ENCODE results near the gene CHSY1. TPM values are rescaled to one million over a fixed set of nuclear protein-coding genes. Genes with fewer than 3 reads are reported as not detected.

CHSY1 gene
- total and polyA plus RNA-seq, 2 donors (not counting 1 experiment from before 2014, with no cell fraction given): 4.7 to 20.3 TPM

DNA sequence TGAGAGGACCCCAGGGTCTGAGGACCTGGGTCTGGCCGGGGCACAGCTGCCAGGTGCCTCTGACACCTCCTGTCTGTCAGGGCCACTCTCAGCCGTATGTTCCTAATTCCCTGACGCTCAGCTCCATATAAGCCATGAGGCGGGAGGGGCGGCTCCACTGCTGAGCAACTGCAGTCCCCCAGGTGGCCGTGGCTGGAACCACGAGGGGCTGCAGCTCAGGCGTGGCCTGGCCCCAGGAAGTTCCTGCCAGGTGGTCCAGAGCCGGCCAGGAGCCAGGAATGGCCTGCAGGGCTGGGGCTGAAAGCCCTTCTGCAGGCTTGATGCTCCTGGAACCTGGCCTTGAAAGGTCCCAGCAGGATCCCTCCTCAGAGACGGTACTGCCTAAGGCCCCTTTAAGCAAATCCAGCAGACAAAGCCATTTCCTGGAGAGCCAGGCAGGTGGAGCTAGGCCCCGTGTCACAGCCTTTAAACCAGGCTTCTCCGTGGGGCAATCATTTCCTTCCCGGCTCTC lies 118.0 kb downstream of the CHSY1 start:
- no peak for DNase-seq
- 44% methylated on average over 12 of the region's 13 CpGs for WGBS (ENCODE audit: insufficient coverage)
- no peak for ATAC-seq (ENCODE audit: low read depth)
- no peak overlapping the region for H2AFZ ChIP-seq (ENCODE audit: insufficient read depth, low read depth, low read length, poor library complexity, severe bottlenecking)
- peaks cover 49 to 64% of the 10 kb centered on the region in 2 donors for H3K4me1 ChIP-seq (ENCODE audit: control insufficient read depth in 2 of 2, insufficient read depth in 2 of 2, low read length in 2 of 2)
- no peak overlapping the region for H3K4me3 Mint-ChIP-seq
- no peaks in the 10 kb centered on the region for H3K79me2 ChIP-seq (ENCODE audit: control insufficient read depth, insufficient read depth, low read length)
- no peak overlapping the region for H3K4me2 ChIP-seq (replicated peaks; ENCODE audit: low read depth, low read length, poor library complexity, severe bottlenecking)
- no peaks in the 10 kb centered on the region for H3K9me3 Mint-ChIP-seq (ENCODE audit: insufficient read depth)
- H4K20me1 ChIP-seq (ENCODE audit: control insufficient read depth, insufficient read depth, low read length, poor library complexity, severe bottlenecking): no peaks in the 10 kb centered on the region
- no peak overlapping the region for H3K9ac ChIP-seq (ENCODE audit: low read length)
- H3K4me1 Mint-ChIP-seq: peaks cover 62% of the 10 kb centered on the region
- peaks cover 0 to 16% (median 2%) of the 10 kb centered on the region in 3 donors for H3K9me3 ChIP-seq (ENCODE audit: control extremely low read depth in 1 of 3, control insufficient read depth in 2 of 3, insufficient read depth in 1 of 3, low read length in 2 of 3)
- no peaks in the 10 kb centered on the region for H3K27me3 ChIP-seq (replicated peaks in 1 of 4; ENCODE audit: control extremely low read depth in 1 of 4, control insufficient read depth in 3 of 4, insufficient read depth in 4 of 4, low read length in 3 of 4)
- TF ChIP-seq EZH2 (IDR thresholded peaks at IDR 0.05; ENCODE audit: borderline replicate concordance, insufficient read depth, low read depth, low read length, poor library complexity, severe bottlenecking): no peak
- TF ChIP-seq, protein P1, sequence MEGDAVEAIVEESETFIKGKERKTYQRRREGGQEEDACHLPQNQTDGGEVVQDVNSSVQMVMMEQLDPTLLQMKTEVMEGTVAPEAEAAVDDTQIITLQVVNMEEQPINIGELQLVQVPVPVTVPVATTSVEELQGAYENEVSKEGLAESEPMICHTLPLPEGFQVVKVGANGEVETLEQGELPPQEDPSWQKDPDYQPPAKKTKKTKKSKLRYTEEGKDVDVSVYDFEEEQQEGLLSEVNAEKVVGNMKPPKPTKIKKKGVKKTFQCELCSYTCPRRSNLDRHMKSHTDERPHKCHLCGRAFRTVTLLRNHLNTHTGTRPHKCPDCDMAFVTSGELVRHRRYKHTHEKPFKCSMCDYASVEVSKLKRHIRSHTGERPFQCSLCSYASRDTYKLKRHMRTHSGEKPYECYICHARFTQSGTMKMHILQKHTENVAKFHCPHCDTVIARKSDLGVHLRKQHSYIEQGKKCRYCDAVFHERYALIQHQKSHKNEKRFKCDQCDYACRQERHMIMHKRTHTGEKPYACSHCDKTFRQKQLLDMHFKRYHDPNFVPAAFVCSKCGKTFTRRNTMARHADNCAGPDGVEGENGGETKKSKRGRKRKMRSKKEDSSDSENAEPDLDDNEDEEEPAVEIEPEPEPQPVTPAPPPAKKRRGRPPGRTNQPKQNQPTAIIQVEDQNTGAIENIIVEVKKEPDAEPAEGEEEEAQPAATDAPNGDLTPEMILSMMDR (IDR thresholded peaks at IDR 0.05): no peak
- H3K36me3 ChIP-seq (replicated peaks in 1 of 2; ENCODE audit: control extremely low read depth in 1 of 2, control insufficient read depth in 1 of 2, extremely low read depth in 1 of 2, insufficient read depth in 2 of 2, low read length in 1 of 2): no peaks in the 10 kb centered on the region
- POLR2A ChIA-PET: no interaction called here
- no peak overlapping the region for H3K27ac Mint-ChIP-seq
- H3K27ac ChIP-seq (ENCODE audit: low read length in 2 of 2): no peak overlapping the region
- H3K27me3 Mint-ChIP-seq: no peaks in the 10 kb centered on the region
- H3K4me3 ChIP-seq (ENCODE audit: control extremely low read depth in 1 of 5, extremely low read depth in 1 of 5, insufficient read depth in 1 of 5, low read depth in 2 of 5, low read length in 4 of 5): no peak overlapping the region
- intact Hi-C loops (cut with micrococcal nuclease): no loop called here
- CTCF ChIA-PET: interaction anchor here (2.0 kb wide), 1 partner anchor 12 kb away, joined by 5 read pairs; no protein-coding TSS in a partner anchor

GRCh38 chr15:101133181-101133460 lies 118.7 kb downstream of the CHSY1 start:
- no peak overlapping the region for H3K27ac Mint-ChIP-seq
- DNase-seq: no peak
- H3K27ac ChIP-seq (ENCODE audit: low read length in 2 of 2): no peak overlapping the region
- POLR2A ChIA-PET: no interaction called here
- H3K9me3 ChIP-seq (ENCODE audit: control extremely low read depth in 1 of 3, control insufficient read depth in 2 of 3, insufficient read depth in 1 of 3, low read length in 2 of 3): peaks cover 0 to 19% (median 2%) of the 10 kb centered on the region in 3 donors
- no peaks in the 10 kb centered on the region for H3K79me2 ChIP-seq (ENCODE audit: control insufficient read depth, insufficient read depth, low read length)
- no peaks in the 10 kb centered on the region for H3K27me3 ChIP-seq (replicated peaks in 1 of 4; ENCODE audit: control extremely low read depth in 1 of 4, control insufficient read depth in 3 of 4, insufficient read depth in 4 of 4, low read length in 3 of 4)
- ATAC-seq (ENCODE audit: low read depth): no peak
- no peak overlapping the region for H3K9ac ChIP-seq (ENCODE audit: low read length)
- no peak overlapping the region for H3K4me3 Mint-ChIP-seq
- peaks cover 63% of the 10 kb centered on the region for H3K4me1 Mint-ChIP-seq
- intact Hi-C loops (cut with micrococcal nuclease): no loop called here
- no peaks in the 10 kb centered on the region for H4K20me1 ChIP-seq (ENCODE audit: control insufficient read depth, insufficient read depth, low read length, poor library complexity, severe bottlenecking)
- CTCF ChIA-PET: no interaction called here
- H3K9me3 Mint-ChIP-seq (ENCODE audit: insufficient read depth): no peaks in the 10 kb centered on the region
- no peak overlapping the region for H2AFZ ChIP-seq (ENCODE audit: insufficient read depth, low read depth, low read length, poor library complexity, severe bottlenecking)
- H3K27me3 Mint-ChIP-seq: no peaks in the 10 kb centered on the region
- no peak overlapping the region for H3K4me3 ChIP-seq (ENCODE audit: control extremely low read depth in 1 of 5, extremely low read depth in 1 of 5, insufficient read depth in 1 of 5, low read depth in 2 of 5, low read length in 4 of 5)
- H3K4me1 ChIP-seq (ENCODE audit: control insufficient read depth in 2 of 2, insufficient read depth in 2 of 2, low read length in 2 of 2): peaks cover 56 to 67% of the 10 kb centered on the region in 2 donors
- no peaks in the 10 kb centered on the region for H3K36me3 ChIP-seq (replicated peaks in 1 of 2; ENCODE audit: control extremely low read depth in 1 of 2, control insufficient read depth in 1 of 2, extremely low read depth in 1 of 2, insufficient read depth in 2 of 2, low read length in 1 of 2)
- no peak overlapping the region for H3K4me2 ChIP-seq (replicated peaks; ENCODE audit: low read depth, low read length, poor library complexity, severe bottlenecking)
- 97% methylated on average over 8 of the region's 8 CpGs for WGBS (ENCODE audit: insufficient coverage)
- no peak for TF ChIP-seq EZH2 (IDR thresholded peaks at IDR 0.05; ENCODE audit: borderline replicate concordance, insufficient read depth, low read depth, low read length, poor library complexity, severe bottlenecking)
- TF ChIP-seq, protein P1 (IDR thresholded peaks at IDR 0.05): no peak
